Caki2 (cell line): ENCODE measurements around the gene SYCN. TPM values are rescaled to one million over a fixed set of nuclear protein-coding genes. Genes with fewer than 3 reads are reported as not detected.
"Not testable (repeated sequence)": the region's sequence is repeated elsewhere in the genome, so short reads cannot be mapped to it uniquely, and the experiment has no call there.

Experiments
- DNase-seq: peaks from one replicate; pipeline ENCODE4 v3.0.0-alpha.2; 2015; ENCODE audit warnings: low read depth
- in situ Hi-C: cut with HindIII; loops from 2 replicates; pipeline ENCODE4 v1.10.0; 2016; ENCODE audit warnings: low sequenced_read_pairs, low pct_unique_long_range_greater_than_20kb, mixed read lengths
- total RNA-seq: library from RNA; depleted of rRNA; stranded (reverse); fragments of >200 nt; shearing (Covaris generic); gene quantifications from 2 replicates; pipeline ENCODE4 v1.2.3, GENCODE V29; 2014; ENCODE audit warnings: low replicate concordance

The SYCN gene
- total RNA-seq, 1 experiment from 2014 or later = not detected

DNA sequence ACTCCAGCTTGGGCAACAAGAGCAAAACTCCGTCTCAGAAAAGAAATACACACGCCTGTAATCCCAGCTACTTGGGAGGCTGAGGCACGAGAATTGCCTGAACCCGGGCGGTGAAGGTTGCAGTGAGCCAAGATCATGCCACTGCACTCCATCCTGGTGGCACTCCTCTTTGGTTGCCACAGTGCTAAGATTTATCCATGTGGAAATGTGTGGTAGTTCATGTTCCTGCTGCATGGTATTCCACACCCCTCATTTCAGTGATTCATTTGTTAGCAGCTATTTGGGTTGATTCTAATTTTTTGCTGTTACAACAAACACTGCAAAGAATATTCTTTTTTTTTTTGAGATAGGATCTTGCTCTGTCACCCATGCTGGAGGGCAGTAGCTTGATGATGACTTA, 28.6 kb upstream of the SYCN start:
- no peak for DNase-seq
- in situ Hi-C loops = no loop called here

DNA sequence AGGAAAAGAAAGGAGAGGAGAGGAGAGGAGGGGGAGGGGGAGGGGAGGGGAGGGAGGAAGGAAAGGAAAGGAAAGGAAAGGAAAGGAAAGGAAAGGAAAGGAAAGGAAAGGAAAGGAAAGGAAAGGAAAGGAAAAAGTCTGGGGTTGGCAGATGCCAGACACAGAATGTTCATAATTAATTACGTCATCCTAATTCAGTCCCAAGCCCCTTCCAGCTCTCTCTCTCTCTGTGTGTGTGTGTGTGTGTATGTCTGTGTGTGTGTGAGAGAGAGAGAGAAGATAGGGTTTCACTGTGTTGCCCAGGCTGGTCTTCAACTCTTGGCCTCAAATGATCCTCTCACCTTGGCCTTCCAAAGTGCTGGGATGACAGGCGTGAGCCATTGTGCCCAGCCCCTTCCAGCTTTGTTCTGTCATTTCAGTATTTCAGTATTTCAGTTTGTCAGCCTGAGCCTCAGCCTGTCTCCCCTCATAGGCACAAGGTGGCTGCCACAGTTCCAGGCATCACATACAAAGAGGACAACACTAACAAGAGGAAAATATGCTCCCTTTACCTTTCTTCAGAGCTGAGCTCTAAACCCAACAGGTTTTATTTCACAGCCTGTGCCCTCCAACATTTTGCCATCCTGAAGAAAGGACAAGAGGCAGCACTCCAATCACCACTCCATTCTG, 26.2 kb upstream of the SYCN start:
- no peak for DNase-seq
- in situ Hi-C loops = no loop called here

- DNase-seq = no peak
- in situ Hi-C loops = no loop called here
Measured at GRCh38 chr19:39224910-39225309, 20.8 kb upstream of the SYCN start.

GRCh38 chr19:39223703-39224279, 19.7 kb upstream of the SYCN start:
- peak; percentile 35 for DNase-seq
- in situ Hi-C loops = no loop called here

- DNase-seq, in situ Hi-C loops: not testable (repeated sequence)
Measured at GRCh38 chr19:39219108-39219507, 15.0 kb upstream of the SYCN start.

DNA sequence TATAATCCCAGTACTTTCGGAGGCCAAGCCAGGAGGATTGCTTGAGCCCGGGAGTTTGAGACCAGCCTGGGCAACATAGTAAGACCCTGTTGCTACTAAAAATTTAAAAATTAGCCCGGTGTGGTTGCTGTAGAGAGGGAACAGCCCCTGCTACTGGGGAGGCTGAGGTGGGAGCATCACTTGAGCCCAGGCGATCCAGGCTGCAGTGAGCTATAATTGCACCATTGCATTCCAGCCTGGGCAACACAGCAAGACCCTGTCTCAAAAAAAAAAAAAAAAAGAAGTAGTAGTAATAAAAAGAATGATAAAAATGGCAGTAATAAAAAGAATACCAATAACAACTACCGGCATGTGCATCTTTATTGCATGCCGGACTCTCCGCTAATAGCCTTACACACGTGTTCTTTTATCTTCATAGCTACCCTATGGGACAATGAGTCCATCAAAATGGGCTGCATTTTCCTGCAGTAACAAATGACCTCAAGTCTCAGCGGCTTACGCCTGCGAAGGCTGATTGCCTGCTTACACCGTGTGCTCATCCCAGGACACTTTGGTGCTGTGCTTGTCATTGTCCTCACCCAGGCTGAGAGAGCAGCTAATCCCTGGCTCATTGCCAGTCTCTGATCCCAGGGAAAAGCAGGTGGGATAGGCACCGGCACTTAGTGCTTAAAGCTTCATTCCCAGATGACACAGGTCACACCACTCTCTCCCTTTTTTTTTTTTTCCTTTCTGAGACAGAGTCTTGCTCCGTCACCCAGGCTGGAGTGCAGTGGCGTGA, 14.4 kb upstream of the SYCN start:
- in situ Hi-C loops = no loop called here

GRCh38 chr19:39217094-39217493, 13.0 kb upstream of the SYCN start:
- in situ Hi-C loops = no loop called here
- no peak for DNase-seq

More for the DNA sequence above, 14.4 kb upstream of the SYCN start:
- DNase-seq = no peak

DNA sequence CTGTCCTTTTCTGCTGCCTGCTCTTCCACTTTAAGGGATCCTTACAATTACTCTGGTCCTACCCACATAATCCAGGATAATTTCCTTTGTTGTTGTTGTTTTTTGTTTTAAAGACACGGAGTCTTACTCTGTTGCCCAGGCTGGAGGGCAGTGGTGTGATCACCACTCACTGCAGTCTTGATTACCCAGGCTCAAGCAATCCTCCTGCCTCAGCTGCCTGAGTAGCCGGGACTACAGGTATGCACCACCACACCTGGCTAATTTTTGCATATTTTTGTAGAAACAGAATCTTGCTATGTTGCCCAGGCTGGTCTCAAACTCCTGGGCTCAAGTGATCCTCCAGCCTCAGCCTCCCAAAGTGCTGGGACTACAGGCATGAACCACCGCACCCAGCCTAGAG, 11.3 kb upstream of the SYCN start:
- DNase-seq, in situ Hi-C loops: not testable (repeated sequence)

DNA sequence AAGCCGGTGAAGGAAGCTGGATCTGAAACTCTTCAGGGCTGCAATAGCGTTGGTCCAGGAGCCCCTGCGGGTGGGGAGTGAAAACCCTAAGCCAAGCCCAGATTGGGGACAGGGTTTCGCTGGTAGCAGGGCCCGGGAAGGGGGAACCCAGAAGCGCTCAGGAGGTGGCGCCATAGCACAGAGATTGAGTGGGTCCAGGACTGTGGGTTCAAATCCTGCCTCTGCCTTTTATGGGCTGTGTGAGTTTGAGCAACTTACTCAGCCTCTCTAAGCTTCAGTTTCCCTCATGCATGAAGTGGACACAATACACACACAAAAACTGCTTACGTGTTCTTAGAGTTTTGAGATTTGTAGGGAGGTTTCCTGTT, 8.3 kb upstream of the SYCN start:
- in situ Hi-C loops = no loop called here
- DNase-seq = no peak

GRCh38 chr19:39211731-39212374, 7.8 kb upstream of the SYCN start:
- in situ Hi-C loops = no loop called here

DNA sequence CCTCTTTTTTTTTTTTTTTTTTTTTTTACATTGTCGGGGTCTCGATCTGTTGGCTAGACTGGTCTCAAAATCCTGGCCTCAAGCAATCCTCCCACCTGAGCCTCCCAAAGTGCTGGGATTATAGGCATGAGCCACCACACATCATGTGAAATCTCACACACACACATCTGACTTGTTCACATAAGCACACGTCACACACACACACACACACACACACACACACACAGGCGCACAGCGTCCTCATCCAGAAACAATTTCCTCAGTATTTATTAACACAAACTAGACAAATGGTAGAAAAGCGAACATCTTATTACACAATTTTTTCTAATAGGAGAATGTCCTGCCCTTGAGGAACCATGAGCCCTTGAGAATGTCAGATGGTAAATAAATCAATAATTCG, 5.1 kb upstream of the SYCN start:
- in situ Hi-C loops = no loop called here
- DNase-seq = no peak

More at GRCh38 chr19:39211731-39212374, 7.8 kb upstream of the SYCN start:
- DNase-seq = no peak

DNA sequence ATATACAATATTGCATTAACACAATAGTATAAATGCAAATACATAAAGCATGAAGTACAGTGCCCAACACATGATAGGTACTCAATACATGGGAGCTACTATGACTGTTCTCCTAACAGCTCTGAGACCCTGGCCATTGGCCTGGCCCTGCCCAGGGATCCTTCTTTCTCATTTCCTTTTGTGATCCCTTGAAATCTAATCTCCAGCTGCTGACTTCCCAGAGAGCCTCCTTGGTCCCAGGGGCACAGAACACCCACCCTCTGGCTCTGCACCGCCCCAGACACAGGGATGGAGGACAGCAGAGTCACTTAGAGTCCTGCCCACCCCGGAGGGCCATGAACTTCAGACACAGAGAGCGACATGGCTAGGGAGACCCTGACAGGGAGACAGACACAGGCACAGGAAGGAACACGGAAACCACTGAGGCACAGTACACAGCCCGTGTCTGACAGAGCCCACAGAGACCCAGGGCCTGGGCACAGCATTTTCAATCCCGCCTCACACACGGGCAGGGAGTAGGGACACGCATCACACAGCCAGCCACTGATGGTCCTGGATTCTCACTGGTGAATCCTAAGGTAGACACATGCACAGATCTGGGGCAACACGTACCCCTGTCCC, 4.2 kb upstream of the SYCN start:
- in situ Hi-C loops = no loop called here
- no peak for DNase-seq

DNA sequence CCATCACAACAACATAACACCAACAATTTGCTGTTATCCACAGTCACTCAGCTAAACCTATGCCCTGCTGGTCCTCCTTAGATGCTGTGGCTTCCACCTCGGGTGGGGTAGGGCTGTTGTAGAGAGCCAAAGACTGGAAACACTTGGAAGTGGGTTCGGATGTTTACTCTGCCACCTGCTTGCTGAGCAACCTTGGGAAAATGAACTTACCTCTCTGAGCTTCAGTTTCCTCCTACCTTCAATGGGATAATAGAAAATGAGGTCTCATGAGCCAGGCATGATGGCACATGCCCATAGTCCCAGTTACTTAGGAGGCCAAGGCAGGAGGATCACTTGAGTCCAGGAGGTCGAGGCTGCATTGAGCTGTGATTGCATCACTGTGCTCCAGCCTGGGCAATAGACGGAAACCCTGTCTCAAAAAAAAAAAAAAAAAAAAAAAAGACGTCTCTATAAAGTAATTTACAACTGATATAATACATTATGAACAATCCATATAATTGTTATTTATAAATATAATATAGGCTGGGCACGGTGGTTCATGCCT, 3.3 kb upstream of the SYCN start:
- in situ Hi-C loops = no loop called here
- no peak for DNase-seq

GRCh38 chr19:39206122-39206521, 2.1 kb upstream of the SYCN start:
- DNase-seq = no peak
- in situ Hi-C loops = no loop called here

DNA sequence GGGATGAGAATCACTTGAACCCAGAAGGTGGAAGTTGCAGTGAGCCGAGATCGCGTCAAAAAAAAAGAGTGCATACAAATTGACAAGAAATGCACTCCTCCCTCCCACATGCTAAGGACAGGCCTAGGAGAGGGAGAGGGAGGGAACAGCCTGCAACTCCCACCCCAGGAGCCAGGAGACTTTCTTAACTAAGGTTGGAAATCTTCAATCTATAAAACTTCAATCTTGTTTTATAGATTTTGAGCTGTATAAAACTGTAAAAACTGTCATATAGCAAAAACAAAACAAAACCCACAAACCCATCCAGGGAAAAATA, 1.3 kb upstream of the SYCN start:
- in situ Hi-C loops = no loop called here
- DNase-seq = no peak

- in situ Hi-C loops = no loop called here
- no peak for DNase-seq
Measured at GRCh38 chr19:39202998-39203355, 1.1 kb downstream of the SYCN start.

GRCh38 chr19:39200803-39201115, 3.3 kb downstream of the SYCN start:
- in situ Hi-C loops = no loop called here
- no peak for DNase-seq

- in situ Hi-C loops = no loop called here
- DNase-seq = no peak
Measured at GRCh38 chr19:39200066-39200802, 3.8 kb downstream of the SYCN start.
